HG02588 (cell line): ENCODE measurements around the gene KDM2A.
"Not testable (repeated sequence)": the region's sequence is repeated elsewhere in the genome, so short reads cannot be mapped to it uniquely, and the experiment has no call there.

Experiments
- ATAC-seq: cut with Tn5 transposase; IDR thresholded peaks from one replicate; pipeline ENCODE4 v1.9.1; 2021; ENCODE audit warnings: mild to moderate bottlenecking, moderate library complexity; ENCODE audit not compliant: unreplicated experiment

The KDM2A gene

GRCh38 chr11:67167091-67167490 lies 48.0 kb downstream of the KDM2A start:
- ATAC-seq: no peak

- no peak for ATAC-seq
Measured at GRCh38 chr11:67167719-67168118, 48.7 kb downstream of the KDM2A start.

- ATAC-seq: not testable (repeated sequence)
Measured at GRCh38 chr11:67168911-67169310, 49.8 kb downstream of the KDM2A start.

GRCh38 chr11:67174311-67174710 lies 55.2 kb downstream of the KDM2A start:
- no peak for ATAC-seq

- ATAC-seq: no peak
Measured at GRCh38 chr11:67177399-67178281, 58.6 kb downstream of the KDM2A start.

- no peak for ATAC-seq
Measured at GRCh38 chr11:67178421-67178820, 59.4 kb downstream of the KDM2A start.

GRCh38 chr11:67178878-67179277 lies 59.8 kb downstream of the KDM2A start:
- no peak for ATAC-seq

- no peak for ATAC-seq
Measured at GRCh38 chr11:67179892-67180490, 60.9 kb downstream of the KDM2A start.

- ATAC-seq: no peak
Measured at GRCh38 chr11:67194096-67194495, 75.0 kb downstream of the KDM2A start.

- no peak for ATAC-seq
Measured at GRCh38 chr11:67195971-67196456, 77.0 kb downstream of the KDM2A start.

- no peak for ATAC-seq
Measured at GRCh38 chr11:67197606-67198005, 78.5 kb downstream of the KDM2A start.

GRCh38 chr11:67198781-67199180 lies 79.7 kb downstream of the KDM2A start:
- ATAC-seq: not testable (repeated sequence)

- ATAC-seq: no peak
Measured at GRCh38 chr11:67199751-67200150, 80.7 kb downstream of the KDM2A start.

- no peak for ATAC-seq
Measured at GRCh38 chr11:67202028-67202427, 83.0 kb downstream of the KDM2A start.

GRCh38 chr11:67204822-67205221 lies 85.8 kb downstream of the KDM2A start:
- ATAC-seq: no peak

- not testable (repeated sequence) for ATAC-seq
Measured at GRCh38 chr11:67209222-67209621, 90.2 kb downstream of the KDM2A start.

- no peak for ATAC-seq
Measured at GRCh38 chr11:67211656-67212436, 92.8 kb downstream of the KDM2A start.

GRCh38 chr11:67213178-67213621 lies 94.1 kb downstream of the KDM2A start:
- no peak for ATAC-seq

GRCh38 chr11:67227726-67228125 lies 108.7 kb downstream of the KDM2A start:
- no peak for ATAC-seq

- ATAC-seq: no peak
Measured at GRCh38 chr11:67230406-67230805, 111.3 kb downstream of the KDM2A start.

GRCh38 chr11:67230886-67231285 lies 111.8 kb downstream of the KDM2A start:
- no peak for ATAC-seq
